Lower leg skin (tissue), 3 donors: ENCODE measurements around the gene RPP25.

Experiments
- POLR2A ChIP-seq, 2 donors: fragments of 450-650 bp; IDR thresholded peaks; one replicate each; pipeline ENCODE4 v1.6.1; 2016 to 2017; ENCODE audit warnings: antibody characterized with exemption in 2 of 2, mild to moderate bottlenecking in 1 of 2, moderate library complexity in 1 of 2
- TF ChIP-seq, protein P1 (sequence below), 3 donors: fragments of 450-650 bp; IDR thresholded peaks; one replicate each; pipeline ENCODE4 v1.5.1; 2016; ENCODE audit warnings: antibody characterized with exemption in 3 of 3, mild to moderate bottlenecking in 3 of 3, moderate library complexity in 2 of 3

DNA sequence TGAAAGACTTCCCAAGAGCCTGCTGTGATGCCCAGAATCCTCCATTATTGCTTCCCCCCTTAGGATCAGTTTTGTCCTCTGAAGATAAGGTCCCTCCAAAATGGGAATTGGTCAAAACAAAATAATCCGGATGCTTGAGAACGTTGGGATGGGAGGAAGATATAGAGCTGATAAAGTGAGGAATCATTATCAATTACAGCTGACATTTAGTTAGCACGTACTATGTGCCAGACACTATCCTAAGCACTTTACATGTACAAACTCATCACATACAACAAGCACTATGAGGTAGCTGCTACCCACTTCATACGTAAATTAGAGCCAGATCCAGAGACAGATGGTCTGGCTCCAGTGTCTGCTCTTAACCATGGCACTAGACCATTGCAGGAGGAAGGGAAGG lies 6.6 kb upstream of the RPP25 start:
- no peak for TF ChIP-seq POLR2A (IDR thresholded peaks at IDR 0.05)
- TF ChIP-seq, protein P1, sequence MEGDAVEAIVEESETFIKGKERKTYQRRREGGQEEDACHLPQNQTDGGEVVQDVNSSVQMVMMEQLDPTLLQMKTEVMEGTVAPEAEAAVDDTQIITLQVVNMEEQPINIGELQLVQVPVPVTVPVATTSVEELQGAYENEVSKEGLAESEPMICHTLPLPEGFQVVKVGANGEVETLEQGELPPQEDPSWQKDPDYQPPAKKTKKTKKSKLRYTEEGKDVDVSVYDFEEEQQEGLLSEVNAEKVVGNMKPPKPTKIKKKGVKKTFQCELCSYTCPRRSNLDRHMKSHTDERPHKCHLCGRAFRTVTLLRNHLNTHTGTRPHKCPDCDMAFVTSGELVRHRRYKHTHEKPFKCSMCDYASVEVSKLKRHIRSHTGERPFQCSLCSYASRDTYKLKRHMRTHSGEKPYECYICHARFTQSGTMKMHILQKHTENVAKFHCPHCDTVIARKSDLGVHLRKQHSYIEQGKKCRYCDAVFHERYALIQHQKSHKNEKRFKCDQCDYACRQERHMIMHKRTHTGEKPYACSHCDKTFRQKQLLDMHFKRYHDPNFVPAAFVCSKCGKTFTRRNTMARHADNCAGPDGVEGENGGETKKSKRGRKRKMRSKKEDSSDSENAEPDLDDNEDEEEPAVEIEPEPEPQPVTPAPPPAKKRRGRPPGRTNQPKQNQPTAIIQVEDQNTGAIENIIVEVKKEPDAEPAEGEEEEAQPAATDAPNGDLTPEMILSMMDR (IDR thresholded peaks at IDR 0.05) = no peak
